ENCODE data around the gene PDLIM1. TPM values are rescaled to one million over a fixed set of nuclear protein-coding genes. Genes with fewer than 3 reads are reported as not detected.

Gene PDLIM1
- total and polyA plus RNA-seq, 5 donors: 159 to 227 (median 172) TPM

DNA sequence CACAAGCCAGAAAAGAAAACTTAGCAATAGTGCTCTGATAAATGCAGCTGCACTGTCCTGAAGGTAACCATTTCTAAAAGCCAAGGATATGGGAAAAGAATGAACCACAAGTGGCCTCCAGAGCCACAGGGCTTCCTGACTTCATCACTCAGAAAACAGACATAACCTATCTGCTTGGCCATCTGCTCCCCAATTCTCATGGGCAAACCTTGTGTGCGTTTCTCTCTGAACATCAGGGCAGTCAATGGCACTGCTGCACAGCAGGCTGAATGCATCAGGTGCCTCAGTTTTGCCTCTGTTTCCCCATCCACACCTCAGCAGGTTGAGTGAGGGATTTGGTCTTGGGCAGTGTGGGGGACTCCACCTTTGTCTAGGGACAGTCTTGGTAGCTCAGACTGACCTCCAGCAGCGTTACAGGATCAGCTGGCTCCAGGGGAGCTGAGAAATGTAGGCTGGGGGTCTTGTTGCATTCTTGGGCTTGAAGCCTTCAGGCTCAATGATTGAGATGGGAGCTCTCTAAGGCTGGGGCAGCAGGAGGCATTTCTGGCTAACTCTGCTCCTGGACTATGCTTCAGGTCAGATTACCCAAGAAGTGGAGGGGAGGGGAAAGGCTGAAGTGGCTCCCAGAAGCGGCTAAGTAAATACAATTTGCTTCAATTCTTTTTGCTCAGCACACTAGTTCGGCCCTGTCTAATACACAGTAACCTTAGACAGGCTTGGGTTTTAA is 23.6 kb upstream of the PDLIM1 start:
- no peaks in the 10 kb centered on the region for H3K27me3 ChIP-seq (ENCODE audit: control insufficient read depth, insufficient read depth)
- no peak overlapping the region for H3K27ac ChIP-seq (ENCODE audit: low read length)
- WGBS: 79% methylated on average over 4 of the region's 4 CpGs
- H3K4me3 ChIP-seq (ENCODE audit: low read length): no peak overlapping the region
- peaks cover 8% of the 10 kb centered on the region for H3K4me1 ChIP-seq (ENCODE audit: control insufficient read depth, insufficient read depth, low read length)
- no peaks in the 10 kb centered on the region for H3K9me3 ChIP-seq (ENCODE audit: control insufficient read depth, low read length)
- ATAC-seq (peak in 1 of 2 donors; percentile 5), DNase-seq (no peak)
- intact Hi-C loops (cut with DNase I): no loop called here

DNA sequence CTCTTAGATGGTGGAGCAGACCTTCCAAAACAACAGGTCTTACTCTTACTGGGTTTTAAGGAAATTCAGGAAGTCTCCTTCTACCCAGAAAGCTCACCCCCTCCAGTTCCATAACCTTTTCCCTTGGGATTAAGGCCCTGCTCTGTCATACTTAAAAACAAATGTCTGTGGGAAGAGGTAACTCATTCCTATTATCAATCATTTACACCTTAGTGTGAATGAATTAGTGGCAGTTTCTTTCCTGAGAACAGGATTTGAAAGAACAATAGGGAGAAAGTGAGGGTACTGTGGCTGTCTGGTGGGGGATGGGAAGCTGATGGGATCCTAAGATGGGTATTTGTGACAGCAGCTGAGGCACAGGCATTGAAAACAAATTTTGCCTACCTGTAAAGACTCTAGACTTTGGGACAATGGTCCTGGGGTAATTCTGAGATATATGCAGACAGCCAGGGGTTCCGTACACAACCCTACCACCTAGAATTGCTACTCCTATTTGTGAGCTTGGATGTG is 22.2 kb upstream of the PDLIM1 start:
- no peak overlapping the region for H3K27ac ChIP-seq (ENCODE audit: low read length)
- intact Hi-C loops (cut with DNase I): no loop called here
- ATAC-seq (no peak), DNase-seq (no peak)
- H3K27me3 ChIP-seq (ENCODE audit: control insufficient read depth, insufficient read depth): no peaks in the 10 kb centered on the region
- WGBS: 92% methylated on average over 1 of the region's 1 CpG
- peaks cover 14% of the 10 kb centered on the region for H3K4me1 ChIP-seq (ENCODE audit: control insufficient read depth, insufficient read depth, low read length)
- H3K9me3 ChIP-seq (ENCODE audit: control insufficient read depth, low read length): no peaks in the 10 kb centered on the region
- H3K4me3 ChIP-seq (ENCODE audit: low read length): no peak overlapping the region

DNA sequence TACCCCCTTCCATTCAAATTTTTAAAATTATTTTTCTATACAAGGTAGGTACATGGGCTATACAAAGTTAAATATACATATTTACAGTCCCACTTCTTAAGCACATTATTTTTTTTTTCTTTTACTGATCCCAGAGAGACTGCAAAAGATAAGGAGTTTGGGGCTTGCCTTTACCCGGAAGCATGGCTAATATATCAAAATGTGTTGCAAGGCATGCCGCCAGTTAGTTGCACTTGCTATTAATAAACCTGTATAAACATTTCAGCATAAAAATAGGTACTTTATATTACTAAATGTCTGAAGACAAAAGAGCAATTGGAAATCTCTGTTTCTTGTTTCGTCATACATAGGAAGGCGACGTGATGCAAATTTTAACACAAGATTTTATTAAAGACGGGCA is 21.5 kb upstream of the PDLIM1 start:
- ATAC-seq: no peak
- 38% methylated on average over 6 of the region's 6 CpGs for WGBS

DNA sequence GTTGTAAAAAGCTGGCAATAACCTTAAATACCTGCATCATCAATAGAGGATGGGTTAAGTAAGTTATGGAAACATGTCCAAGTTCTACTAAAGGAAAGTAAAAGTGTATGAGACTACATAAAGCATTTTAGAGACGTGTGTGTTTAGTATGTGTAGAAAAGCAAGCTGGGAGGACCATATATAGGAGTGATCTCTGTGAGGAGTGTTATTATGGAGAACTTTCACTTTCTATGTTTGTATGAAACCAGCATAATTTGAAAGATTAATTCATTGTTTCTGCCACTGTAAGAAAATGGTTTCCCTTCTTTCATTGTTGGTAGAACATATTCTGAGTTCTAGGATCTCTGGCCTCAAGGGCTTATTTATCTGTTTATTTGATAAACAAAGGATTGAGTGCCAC is 19.2 kb upstream of the PDLIM1 start:
- no peaks in the 10 kb centered on the region for H3K9me3 ChIP-seq (ENCODE audit: control insufficient read depth, low read length)
- H3K27me3 ChIP-seq (ENCODE audit: control insufficient read depth, insufficient read depth): no peaks in the 10 kb centered on the region
- 50% methylated on average over 1 of the region's 1 CpG for WGBS
- H3K27ac ChIP-seq (ENCODE audit: low read length): no peak overlapping the region
- H3K4me3 ChIP-seq (ENCODE audit: low read length): no peak overlapping the region
- ATAC-seq (no peak), DNase-seq (no peak)
- intact Hi-C loops (cut with DNase I): no loop called here
- peaks cover 14% of the 10 kb centered on the region for H3K4me1 ChIP-seq (ENCODE audit: control insufficient read depth, insufficient read depth, low read length)

More for the DNA sequence above, 21.5 kb upstream of the PDLIM1 start:
- H3K4me1 ChIP-seq (ENCODE audit: control insufficient read depth, insufficient read depth, low read length): peaks cover 14% of the 10 kb centered on the region
- H3K27ac ChIP-seq (ENCODE audit: low read length): no peak overlapping the region
- no peak for DNase-seq
- intact Hi-C loops (cut with DNase I): no loop called here
- no peaks in the 10 kb centered on the region for H3K9me3 ChIP-seq (ENCODE audit: control insufficient read depth, low read length)
- H3K4me3 ChIP-seq (ENCODE audit: low read length): no peak overlapping the region
- H3K27me3 ChIP-seq (ENCODE audit: control insufficient read depth, insufficient read depth): no peaks in the 10 kb centered on the region

DNA sequence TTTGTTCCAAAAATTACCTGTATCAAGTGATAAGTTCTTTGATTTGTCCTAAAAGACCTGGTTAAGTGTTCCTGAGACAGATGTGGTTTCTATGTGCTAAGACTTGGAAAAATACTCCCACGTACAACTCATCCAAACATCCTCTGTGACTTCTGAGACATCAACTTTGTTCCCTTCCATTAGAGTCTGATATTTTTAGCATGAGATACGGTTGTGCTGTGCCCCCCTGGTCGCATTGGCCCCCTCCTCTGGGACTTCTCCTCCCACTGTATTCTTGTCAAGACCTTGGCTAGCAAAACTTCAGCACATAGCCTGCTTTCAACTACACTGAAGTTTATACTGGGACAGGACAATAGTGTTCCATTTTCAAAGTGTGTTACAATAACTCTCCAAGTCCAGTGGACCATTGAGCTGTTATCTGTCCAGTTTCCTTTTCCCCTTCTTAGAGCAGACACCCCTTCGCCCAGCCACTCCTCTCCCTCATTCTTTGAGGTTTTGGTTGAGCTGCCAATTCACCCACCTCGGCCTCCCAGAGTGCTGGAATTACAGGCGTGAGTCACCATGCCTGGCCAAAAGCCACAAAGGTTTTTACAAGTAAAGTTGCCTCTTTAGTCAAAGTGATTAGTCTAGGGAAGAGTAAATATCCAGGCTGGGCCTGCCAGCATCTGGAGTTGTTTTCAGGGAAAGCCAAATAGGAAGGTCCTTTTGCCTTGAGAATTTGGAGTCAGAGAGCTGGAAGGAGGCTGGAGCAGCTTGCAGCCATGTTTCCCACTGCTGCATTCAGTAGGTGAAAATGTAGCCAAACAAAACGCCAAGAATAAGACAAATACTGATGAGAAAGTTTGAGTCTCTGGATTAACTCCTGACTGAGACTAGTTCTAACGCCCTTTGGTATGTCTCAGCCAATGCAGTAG is 17.8 kb upstream of the PDLIM1 start:
- no peak overlapping the region for H3K4me3 ChIP-seq (ENCODE audit: low read length)
- DNase-seq (peak; percentile 78 to 86 (median 85)), ATAC-seq (peak; percentile 78 to 92)
- H3K27me3 ChIP-seq (ENCODE audit: control insufficient read depth, insufficient read depth): no peaks in the 10 kb centered on the region
- peak overlapping the region; percentile 72 for H3K27ac ChIP-seq (ENCODE audit: low read length)
- 19% methylated on average over 8 of the region's 8 CpGs for WGBS
- peaks cover 10% of the 10 kb centered on the region for H3K4me1 ChIP-seq (ENCODE audit: control insufficient read depth, insufficient read depth, low read length)
- intact Hi-C loops (cut with DNase I): no loop called here
- no peaks in the 10 kb centered on the region for H3K9me3 ChIP-seq (ENCODE audit: control insufficient read depth, low read length)

DNA sequence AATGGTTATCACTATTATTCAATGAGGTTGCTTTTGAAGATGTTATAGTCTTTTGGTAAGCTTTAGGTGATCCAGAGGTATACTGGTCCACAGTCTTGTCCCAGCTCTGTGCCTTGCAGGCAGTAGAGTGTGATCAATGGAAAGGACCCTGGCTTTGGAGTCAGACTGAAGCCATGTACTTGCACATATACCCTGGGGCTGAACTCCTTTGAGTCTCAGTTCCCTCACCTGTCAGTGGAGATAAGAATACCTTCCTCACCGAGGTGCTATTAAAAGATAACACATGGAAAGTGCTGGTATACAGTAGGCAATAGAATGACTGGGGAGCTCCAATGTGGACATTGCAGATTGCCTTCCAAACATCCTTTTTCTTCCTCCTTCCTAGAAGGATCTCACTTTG is 16.0 kb upstream of the PDLIM1 start:
- WGBS: 83% methylated on average over 1 of the region's 1 CpG
- ATAC-seq: no peak
- H3K4me1 ChIP-seq (ENCODE audit: control insufficient read depth, insufficient read depth, low read length): peaks cover 10% of the 10 kb centered on the region

DNA sequence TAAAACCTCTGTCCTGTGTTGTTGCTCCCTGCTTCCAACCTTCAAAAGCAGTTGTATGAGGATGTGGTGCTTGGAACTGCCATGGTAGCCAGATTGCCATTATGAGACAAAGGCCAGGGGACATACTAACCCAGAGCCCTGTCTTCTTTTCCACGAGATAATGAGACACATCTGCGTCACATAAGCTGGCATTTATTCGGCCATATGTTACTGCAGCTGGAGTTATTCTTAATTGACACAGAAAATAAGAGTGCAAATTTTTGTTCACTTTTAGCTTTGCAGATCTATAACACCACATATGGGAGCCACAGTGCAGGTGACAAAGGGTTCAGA is 15.5 kb upstream of the PDLIM1 start:
- Histone ChIP-seq H3K9me3 (ENCODE audit: control insufficient read depth, low read length) (no peaks in the 10 kb centered on the region), H3K4me1 (ENCODE audit: control insufficient read depth, insufficient read depth, low read length) (peaks cover 10% of the 10 kb centered on the region), H3K27ac (ENCODE audit: low read length) (no peak overlapping the region), H3K27me3 (ENCODE audit: control insufficient read depth, insufficient read depth) (no peaks in the 10 kb centered on the region), H3K4me3 (ENCODE audit: low read length) (no peak overlapping the region)
- intact Hi-C loops (cut with DNase I): no loop called here
- WGBS: 78% methylated on average over 3 of the region's 3 CpGs
- no peak for DNase-seq
- ATAC-seq: no peak

More for the DNA sequence above, 16.0 kb upstream of the PDLIM1 start:
- Histone ChIP-seq H3K27ac (ENCODE audit: low read length) (no peak overlapping the region), H3K9me3 (ENCODE audit: control insufficient read depth, low read length) (no peaks in the 10 kb centered on the region), H3K27me3 (ENCODE audit: control insufficient read depth, insufficient read depth) (no peaks in the 10 kb centered on the region), H3K4me3 (ENCODE audit: low read length) (no peak overlapping the region)
- DNase-seq: no peak
- intact Hi-C loops (cut with DNase I): no loop called here

DNA sequence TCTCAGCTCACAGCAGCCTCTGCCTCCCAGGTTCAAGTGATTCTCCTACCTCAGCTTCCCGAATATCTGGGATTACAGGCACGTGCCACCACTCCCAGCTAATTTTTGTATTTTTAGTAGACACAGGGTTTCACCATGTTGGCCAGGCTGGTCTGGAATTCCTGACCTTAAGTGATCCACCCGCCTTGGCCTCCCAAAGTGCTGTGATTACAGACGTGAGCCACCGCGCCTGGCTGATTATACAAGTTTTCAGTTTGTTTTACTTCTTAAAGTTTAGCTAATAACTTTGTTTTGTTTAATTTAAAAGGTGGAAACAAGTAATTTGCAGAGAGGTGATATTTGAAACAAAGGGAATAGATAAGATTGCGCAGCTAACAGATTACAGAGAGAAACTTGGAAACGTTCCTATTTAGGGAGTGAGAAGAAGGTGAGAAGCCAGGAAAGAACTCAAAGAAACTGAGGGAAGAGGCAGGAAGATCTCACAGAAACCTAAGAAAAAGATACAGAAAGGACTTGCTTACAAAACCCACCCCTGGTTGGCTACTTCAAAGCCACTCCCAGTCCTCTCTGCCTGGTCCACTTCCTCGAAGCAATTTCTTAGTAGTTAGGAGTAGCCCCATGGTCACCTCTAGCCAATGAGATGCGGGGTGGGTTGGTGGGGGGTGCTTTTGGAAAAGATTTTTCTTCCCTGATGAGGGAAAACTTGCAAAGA is 15.0 kb upstream of the PDLIM1 start:
- Histone ChIP-seq H3K27me3 (ENCODE audit: control insufficient read depth, insufficient read depth) (no peaks in the 10 kb centered on the region), H3K4me3 (ENCODE audit: low read length) (no peak overlapping the region), H3K4me1 (ENCODE audit: control insufficient read depth, insufficient read depth, low read length) (peaks cover 10% of the 10 kb centered on the region), H3K9me3 (ENCODE audit: control insufficient read depth, low read length) (no peaks in the 10 kb centered on the region), H3K27ac (ENCODE audit: low read length) (no peak overlapping the region)
- DNase-seq: no peak
- peak in 1 of 2 donors; percentile 26 for ATAC-seq
- 39% methylated on average over 10 of the region's 10 CpGs for WGBS
- intact Hi-C loops (cut with DNase I): no loop called here

DNA sequence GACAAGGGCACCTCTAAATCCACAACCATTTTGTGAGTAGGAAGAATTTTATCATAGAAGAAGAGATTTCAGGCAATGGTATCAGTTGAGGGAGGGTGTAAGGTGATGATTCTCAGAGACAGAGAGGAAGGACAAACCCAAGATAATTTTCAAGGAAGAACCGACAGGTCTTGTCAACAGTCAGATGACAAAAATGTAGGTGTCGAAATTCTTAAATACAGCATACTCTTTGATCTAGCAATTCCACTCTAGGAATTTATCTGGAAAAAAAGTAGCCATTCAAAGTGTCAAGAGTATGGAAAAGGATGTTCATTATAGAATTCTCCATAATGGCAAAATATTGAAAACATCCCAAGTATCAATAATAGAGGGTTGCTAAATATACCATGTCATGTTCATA is 14.2 kb upstream of the PDLIM1 start:
- Histone ChIP-seq H3K4me3 (ENCODE audit: low read length) (no peak overlapping the region), H3K27ac (ENCODE audit: low read length) (no peak overlapping the region), H3K27me3 (ENCODE audit: control insufficient read depth, insufficient read depth) (no peaks in the 10 kb centered on the region), H3K9me3 (ENCODE audit: control insufficient read depth, low read length) (no peaks in the 10 kb centered on the region), H3K4me1 (ENCODE audit: control insufficient read depth, insufficient read depth, low read length) (peaks cover 10% of the 10 kb centered on the region)
- DNase-seq (no peak), ATAC-seq (no peak)
- 74% methylated on average over 2 of the region's 2 CpGs for WGBS
- intact Hi-C loops (cut with DNase I): no loop called here

DNA sequence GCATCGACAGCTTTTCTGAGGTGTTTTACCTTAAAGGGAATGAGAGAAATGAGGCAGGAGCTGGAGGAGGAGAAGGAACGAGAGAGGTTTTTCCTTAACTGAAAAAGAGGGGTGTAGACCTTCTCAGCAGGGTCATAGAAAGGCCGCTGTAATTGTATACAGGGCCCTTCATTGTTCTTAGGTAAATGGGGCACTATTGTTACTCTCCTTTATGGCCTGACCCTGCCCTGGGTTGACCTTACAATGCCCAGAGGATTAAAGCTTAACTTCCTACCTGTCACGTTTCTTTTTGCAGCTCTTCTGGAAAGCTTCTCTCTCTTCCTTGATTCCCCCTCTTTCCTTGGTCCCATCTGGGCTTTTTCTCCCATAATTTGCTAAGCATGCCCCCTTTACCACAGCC is 13.7 kb upstream of the PDLIM1 start:
- H3K4me3 ChIP-seq (ENCODE audit: low read length): no peak overlapping the region
- peaks cover 8% of the 10 kb centered on the region for H3K4me1 ChIP-seq (ENCODE audit: control insufficient read depth, insufficient read depth, low read length)
- intact Hi-C loops (cut with DNase I): no loop called here
- H3K9me3 ChIP-seq (ENCODE audit: control insufficient read depth, low read length): no peaks in the 10 kb centered on the region
- DNase-seq: no peak
- ATAC-seq: no peak
- H3K27me3 ChIP-seq (ENCODE audit: control insufficient read depth, insufficient read depth): no peaks in the 10 kb centered on the region
- H3K27ac ChIP-seq (ENCODE audit: low read length): no peak overlapping the region
- WGBS: 89% methylated on average over 4 of the region's 4 CpGs

DNA sequence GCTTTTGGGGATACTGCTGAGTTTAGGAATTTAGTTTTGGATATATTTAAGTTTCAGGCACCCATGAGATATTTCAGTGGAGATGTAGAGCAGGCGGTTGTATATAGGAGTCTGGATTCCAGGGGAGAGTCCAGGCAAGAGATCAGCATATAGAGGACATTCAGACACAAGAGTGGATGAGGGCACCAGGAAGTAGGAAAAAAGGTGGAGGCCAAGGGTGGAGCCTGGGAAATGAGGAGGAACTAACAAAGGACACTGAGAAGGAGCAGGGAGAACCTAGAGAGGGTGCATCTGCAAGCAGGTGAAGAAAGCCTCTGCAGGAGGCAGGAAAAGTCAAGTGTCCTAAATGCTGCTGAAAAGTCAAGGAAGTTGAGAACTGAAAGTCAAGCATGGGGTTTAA is 13.1 kb upstream of the PDLIM1 start:
- Histone ChIP-seq H3K27me3 (ENCODE audit: control insufficient read depth, insufficient read depth) (no peaks in the 10 kb centered on the region), H3K9me3 (ENCODE audit: control insufficient read depth, low read length) (no peaks in the 10 kb centered on the region), H3K4me1 (ENCODE audit: control insufficient read depth, insufficient read depth, low read length) (peaks cover 6% of the 10 kb centered on the region), H3K27ac (ENCODE audit: low read length) (no peak overlapping the region), H3K4me3 (ENCODE audit: low read length) (no peak overlapping the region)
- ATAC-seq: no peak
- WGBS: 97% methylated on average over 1 of the region's 1 CpG
- DNase-seq: no peak
- intact Hi-C loops (cut with DNase I): no loop called here
